ENCODE measurements around the gene BCL11A. TPM values are rescaled to one million over a fixed set of nuclear protein-coding genes. Genes with fewer than 3 reads are reported as not detected.

The BCL11A gene
- total and polyA plus RNA-seq, 2 experiments from 2014 or later: 57.5 to 77.6 TPM

GRCh38 chr2:60484133-60484645, 69.3 kb downstream of the BCL11A start (continued):
- no peak for TF ChIP-seq REST (IDR thresholded peaks at IDR 0.05; ENCODE audit: unreplicated experiment)
- TF ChIP-seq ETS1 (IDR thresholded peaks at IDR 0.05): no peak
- TF ChIP-seq CTCF (conservative IDR thresholded peaks at IDR 0.05; ENCODE audit: low read depth in 2 of 2): no peak
- TF ChIP-seq STAT1 (IDR thresholded peaks at IDR 0.05; ENCODE audit: unreplicated experiment): no peak
- no peak for TF ChIP-seq ZNF114 (CRISPR knock-in tag; IDR thresholded peaks at IDR 0.05)
- TF ChIP-seq ZNF331 (CRISPR knock-in tag; IDR thresholded peaks at IDR 0.05; ENCODE audit: low read depth): no peak

- Histone ChIP-seq H3K4me2 (no peak overlapping the region), H3K9me2 (ENCODE audit: insufficient read depth) (no peaks in the 10 kb centered on the region), H3K79me2 (replicated peaks; ENCODE audit: insufficient read depth) (peaks cover 94% of the 10 kb centered on the region), H3K27ac (ENCODE audit: low read depth) (peak overlapping the region; percentile 71), H3K27me3 (ENCODE audit: insufficient read depth) (peaks cover 24% of the 10 kb centered on the region), H3K4me1 (ENCODE audit: insufficient read depth) (peaks cover 70% of the 10 kb centered on the region), H4K20me1 (replicated peaks; ENCODE audit: insufficient read depth) (peaks cover 65% of the 10 kb centered on the region), H3K4me3 (no peak overlapping the region), H2AFZ (no peak overlapping the region), H3F3A (replicated peaks; ENCODE audit: low read depth) (no peaks in the 10 kb centered on the region), H3K36me3 (ENCODE audit: insufficient read depth) (peaks cover 4% of the 10 kb centered on the region; the same call in 1 of the 2 replicates)
- no peak for DNase-seq (ENCODE audit: low spot score)
- Mint-ChIP-seq H3K27me3 (ENCODE audit: insufficient read depth, low read depth, poor library complexity) (peaks cover 15% of the 10 kb centered on the region), H3K36me3 (ENCODE audit: low read depth) (peaks cover 24% of the 10 kb centered on the region), H3K9me3 (no peaks in the 10 kb centered on the region), H3K27ac (no peak overlapping the region; the same call in 1 of the 2 replicates), H3K4me3 (no peak overlapping the region), H3K4me1 (peaks cover 79% of the 10 kb centered on the region)
- ATAC-seq: no peak
- TF ChIP-seq JUNB (IDR thresholded peaks at IDR 0.05; ENCODE audit: unreplicated experiment) (no peak), ZNF462 (CRISPR knock-in tag; IDR thresholded peaks at IDR 0.05) (no peak), NANOG (IDR thresholded peaks at IDR 0.05; ENCODE audit: borderline replicate concordance) (no peak), EZH2 (IDR thresholded peaks at IDR 0.05; ENCODE audit: low read depth, unreplicated experiment) (no peak), ETS1 (IDR thresholded peaks at IDR 0.05) (no peak), POLR2AphosphoS5 (IDR thresholded peaks at IDR 0.05; ENCODE audit: low read depth) (no peak), ZNF331 (CRISPR knock-in tag; IDR thresholded peaks at IDR 0.05; ENCODE audit: low read depth) (no peak)
These were observed 70.1 kb downstream of the BCL11A start for GRCh38 chr2:60483401-60483800.

All from GM23338 (cell line).